ENCODE results near the gene TIAL1.

DNA sequence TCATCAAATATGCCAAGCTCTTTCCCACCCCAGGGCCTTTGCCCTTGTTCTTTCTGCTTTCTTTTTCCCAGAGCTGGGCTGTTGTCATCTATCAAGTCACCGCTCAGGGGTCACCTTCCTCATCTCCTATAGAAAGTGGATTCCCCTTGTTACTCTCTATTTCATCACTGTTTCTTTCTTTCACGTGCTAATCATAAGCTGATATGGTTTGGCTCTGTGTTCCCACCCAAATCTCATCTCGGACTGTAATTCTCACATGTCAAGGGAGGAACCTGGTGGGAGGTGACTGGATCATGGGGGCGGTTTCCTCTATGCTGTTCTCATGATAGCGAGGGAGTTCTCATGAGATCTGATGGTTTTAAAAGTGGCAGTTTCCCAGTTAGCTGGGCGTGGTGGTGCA lies 17.0 kb upstream of the TIAL1 start:
- TF ChIP-seq CEBPB (IDR thresholded peaks at IDR 0.05; ENCODE audit: low read depth) (no peak), TCF7L2 (IDR thresholded peaks at IDR 0.05; ENCODE audit: borderline replicate concordance, extremely low read depth, insufficient read depth, insufficient read length) (no peak), POLR2A (IDR thresholded peaks at IDR 0.05; ENCODE audit: borderline replicate concordance, extremely low read depth, insufficient read depth, insufficient read length) (no peak), POLR2AphosphoS5 (IDR thresholded peaks at IDR 0.05; ENCODE audit: low read depth, low read length) (no peak)
- TF ChIP-seq, protein P1, sequence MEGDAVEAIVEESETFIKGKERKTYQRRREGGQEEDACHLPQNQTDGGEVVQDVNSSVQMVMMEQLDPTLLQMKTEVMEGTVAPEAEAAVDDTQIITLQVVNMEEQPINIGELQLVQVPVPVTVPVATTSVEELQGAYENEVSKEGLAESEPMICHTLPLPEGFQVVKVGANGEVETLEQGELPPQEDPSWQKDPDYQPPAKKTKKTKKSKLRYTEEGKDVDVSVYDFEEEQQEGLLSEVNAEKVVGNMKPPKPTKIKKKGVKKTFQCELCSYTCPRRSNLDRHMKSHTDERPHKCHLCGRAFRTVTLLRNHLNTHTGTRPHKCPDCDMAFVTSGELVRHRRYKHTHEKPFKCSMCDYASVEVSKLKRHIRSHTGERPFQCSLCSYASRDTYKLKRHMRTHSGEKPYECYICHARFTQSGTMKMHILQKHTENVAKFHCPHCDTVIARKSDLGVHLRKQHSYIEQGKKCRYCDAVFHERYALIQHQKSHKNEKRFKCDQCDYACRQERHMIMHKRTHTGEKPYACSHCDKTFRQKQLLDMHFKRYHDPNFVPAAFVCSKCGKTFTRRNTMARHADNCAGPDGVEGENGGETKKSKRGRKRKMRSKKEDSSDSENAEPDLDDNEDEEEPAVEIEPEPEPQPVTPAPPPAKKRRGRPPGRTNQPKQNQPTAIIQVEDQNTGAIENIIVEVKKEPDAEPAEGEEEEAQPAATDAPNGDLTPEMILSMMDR (IDR thresholded peaks at IDR 0.05 in 2 of 3, conservative IDR thresholded peaks at IDR 0.05 in 1 of 3; ENCODE audit: borderline replicate concordance in 1 of 3, insufficient read depth in 1 of 3, low read depth in 2 of 3, low read length in 2 of 3), result no peak
- TF ChIP-seq, protein P2, sequence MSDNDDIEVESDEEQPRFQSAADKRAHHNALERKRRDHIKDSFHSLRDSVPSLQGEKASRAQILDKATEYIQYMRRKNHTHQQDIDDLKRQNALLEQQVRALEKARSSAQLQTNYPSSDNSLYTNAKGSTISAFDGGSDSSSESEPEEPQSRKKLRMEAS (IDR thresholded peaks at IDR 0.05), result no peak
- TF ChIP-seq, protein P3, sequence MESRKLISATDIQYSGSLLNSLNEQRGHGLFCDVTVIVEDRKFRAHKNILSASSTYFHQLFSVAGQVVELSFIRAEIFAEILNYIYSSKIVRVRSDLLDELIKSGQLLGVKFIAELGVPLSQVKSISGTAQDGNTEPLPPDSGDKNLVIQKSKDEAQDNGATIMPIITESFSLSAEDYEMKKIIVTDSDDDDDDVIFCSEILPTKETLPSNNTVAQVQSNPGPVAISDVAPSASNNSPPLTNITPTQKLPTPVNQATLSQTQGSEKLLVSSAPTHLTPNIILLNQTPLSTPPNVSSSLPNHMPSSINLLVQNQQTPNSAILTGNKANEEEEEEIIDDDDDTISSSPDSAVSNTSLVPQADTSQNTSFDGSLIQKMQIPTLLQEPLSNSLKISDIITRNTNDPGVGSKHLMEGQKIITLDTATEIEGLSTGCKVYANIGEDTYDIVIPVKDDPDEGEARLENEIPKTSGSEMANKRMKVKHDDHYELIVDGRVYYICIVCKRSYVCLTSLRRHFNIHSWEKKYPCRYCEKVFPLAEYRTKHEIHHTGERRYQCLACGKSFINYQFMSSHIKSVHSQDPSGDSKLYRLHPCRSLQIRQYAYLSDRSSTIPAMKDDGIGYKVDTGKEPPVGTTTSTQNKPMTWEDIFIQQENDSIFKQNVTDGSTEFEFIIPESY (IDR thresholded peaks at IDR 0.05; ENCODE audit: extremely low read depth, insufficient replicate concordance, low read length), result no peak
- TF ChIP-seq, protein P4, sequence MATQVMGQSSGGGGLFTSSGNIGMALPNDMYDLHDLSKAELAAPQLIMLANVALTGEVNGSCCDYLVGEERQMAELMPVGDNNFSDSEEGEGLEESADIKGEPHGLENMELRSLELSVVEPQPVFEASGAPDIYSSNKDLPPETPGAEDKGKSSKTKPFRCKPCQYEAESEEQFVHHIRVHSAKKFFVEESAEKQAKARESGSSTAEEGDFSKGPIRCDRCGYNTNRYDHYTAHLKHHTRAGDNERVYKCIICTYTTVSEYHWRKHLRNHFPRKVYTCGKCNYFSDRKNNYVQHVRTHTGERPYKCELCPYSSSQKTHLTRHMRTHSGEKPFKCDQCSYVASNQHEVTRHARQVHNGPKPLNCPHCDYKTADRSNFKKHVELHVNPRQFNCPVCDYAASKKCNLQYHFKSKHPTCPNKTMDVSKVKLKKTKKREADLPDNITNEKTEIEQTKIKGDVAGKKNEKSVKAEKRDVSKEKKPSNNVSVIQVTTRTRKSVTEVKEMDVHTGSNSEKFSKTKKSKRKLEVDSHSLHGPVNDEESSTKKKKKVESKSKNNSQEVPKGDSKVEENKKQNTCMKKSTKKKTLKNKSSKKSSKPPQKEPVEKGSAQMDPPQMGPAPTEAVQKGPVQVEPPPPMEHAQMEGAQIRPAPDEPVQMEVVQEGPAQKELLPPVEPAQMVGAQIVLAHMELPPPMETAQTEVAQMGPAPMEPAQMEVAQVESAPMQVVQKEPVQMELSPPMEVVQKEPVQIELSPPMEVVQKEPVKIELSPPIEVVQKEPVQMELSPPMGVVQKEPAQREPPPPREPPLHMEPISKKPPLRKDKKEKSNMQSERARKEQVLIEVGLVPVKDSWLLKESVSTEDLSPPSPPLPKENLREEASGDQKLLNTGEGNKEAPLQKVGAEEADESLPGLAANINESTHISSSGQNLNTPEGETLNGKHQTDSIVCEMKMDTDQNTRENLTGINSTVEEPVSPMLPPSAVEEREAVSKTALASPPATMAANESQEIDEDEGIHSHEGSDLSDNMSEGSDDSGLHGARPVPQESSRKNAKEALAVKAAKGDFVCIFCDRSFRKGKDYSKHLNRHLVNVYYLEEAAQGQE (IDR thresholded peaks at IDR 0.05; ENCODE audit: low read depth), result no peak
